ENCODE results near the gene DTX4.

Gene DTX4

GRCh38 chr11:59138643-59139042, 33.3 kb upstream of the DTX4 start:
- no peak overlapping the region for H3K27ac ChIP-seq (ENCODE audit: extremely low read depth, low read depth, low read length)
- no peaks in the 10 kb centered on the region for H3K36me3 ChIP-seq (ENCODE audit: control insufficient read depth in 2 of 2, insufficient read depth in 1 of 2, low read length in 2 of 2)
- TF ChIP-seq KLF17 (tag by site-specific recombination; IDR thresholded peaks at IDR 0.05): no peak
- no peak for TF ChIP-seq TRIM28 (IDR thresholded peaks at IDR 0.05; ENCODE audit: borderline replicate concordance, low read length)
- no peak for TF ChIP-seq ZNF692 (tag by site-specific recombination; IDR thresholded peaks at IDR 0.05)
- TF ChIP-seq PRDM6 (tag by site-specific recombination; IDR thresholded peaks at IDR 0.05): no peak
- no peak for TF ChIP-seq ZNF624 (tag by site-specific recombination; IDR thresholded peaks at IDR 0.05)
- no peak for TF ChIP-seq ZNF112 (tag by site-specific recombination; IDR thresholded peaks at IDR 0.05)
- no peak for TF ChIP-seq ZNF174 (tag by site-specific recombination; IDR thresholded peaks at IDR 0.05)
- TF ChIP-seq ZNF341 (tag by site-specific recombination; IDR thresholded peaks at IDR 0.05; ENCODE audit: low read depth): no peak
- no peaks in the 10 kb centered on the region for H3K4me1 ChIP-seq (ENCODE audit: control insufficient read depth, insufficient read depth, low read length)
- POLR2A ChIA-PET: no interaction called here
- no peak overlapping the region for H3K4me3 ChIP-seq (ENCODE audit: low read depth, low read length)
- CTCF ChIA-PET: interaction anchor here (0.7 kb wide), 1 partner anchor 1570 kb away, joined by 3 read pairs; no protein-coding TSS in a partner anchor
- no peaks in the 10 kb centered on the region for H3K9me3 ChIP-seq (ENCODE audit: control insufficient read depth, insufficient read depth, low read depth, low read length)

- ChIA-PET POLR2A (no interaction called here), CTCF (interaction anchor here (0.7 to 1.5 kb wide), 6 partner anchors 16 to 539 kb away, joined by 3 to 13 read pairs (median 6); partner anchors contain the start of gene DTX4)
- H3K4me1 ChIP-seq (ENCODE audit: control insufficient read depth, insufficient read depth, low read length): no peaks in the 10 kb centered on the region
- H3K36me3 ChIP-seq (ENCODE audit: control insufficient read depth in 2 of 2, insufficient read depth in 1 of 2, low read length in 2 of 2): no peaks in the 10 kb centered on the region
- no peak overlapping the region for H3K4me3 ChIP-seq (ENCODE audit: low read depth, low read length)
- H3K27ac ChIP-seq (ENCODE audit: extremely low read depth, low read depth, low read length): no peak overlapping the region
- no peak for TF ChIP-seq SP2 (tag by site-specific recombination; IDR thresholded peaks at IDR 0.05)
- TF ChIP-seq ZNF335 (tag by site-specific recombination; conservative IDR thresholded peaks at IDR 0.05): no peak
- no peak for TF ChIP-seq ZNF350 (tag by site-specific recombination; IDR thresholded peaks at IDR 0.05)
- no peak for TF ChIP-seq ZNF521 (tag by site-specific recombination; IDR thresholded peaks at IDR 0.05)
- no peak for TF ChIP-seq MZF1 (tag by site-specific recombination; IDR thresholded peaks at IDR 0.05; ENCODE audit: borderline replicate concordance)
- no peaks in the 10 kb centered on the region for H3K9me3 ChIP-seq (ENCODE audit: control insufficient read depth, insufficient read depth, low read depth, low read length)
Measured at GRCh38 chr11:59141191-59141590, 30.7 kb upstream of the DTX4 start.

GRCh38 chr11:59141673-59142460, 30.1 kb upstream of the DTX4 start:
- Histone ChIP-seq H3K36me3 (ENCODE audit: control insufficient read depth in 2 of 2, insufficient read depth in 1 of 2, low read length in 2 of 2) (no peaks in the 10 kb centered on the region), H3K27ac (ENCODE audit: extremely low read depth, low read depth, low read length) (no peak overlapping the region; the same call in 1 of the 2 replicates), H3K4me3 (ENCODE audit: low read depth, low read length) (peak overlapping the region; percentile 78), H3K4me1 (ENCODE audit: control insufficient read depth, insufficient read depth, low read length) (no peaks in the 10 kb centered on the region), H3K9me3 (ENCODE audit: control insufficient read depth, insufficient read depth, low read depth, low read length) (no peaks in the 10 kb centered on the region)
- CTCF ChIA-PET: interaction anchor here (0.6 to 1.5 kb wide), 7 partner anchors 10 to 1574 kb away, joined by 3 to 13 read pairs (median 4); partner anchors contain the start of genes DTX4 and UBE2L6
- POLR2A ChIA-PET: interaction anchor here (0.9 to 1.1 kb wide), 2 partner anchors 9 to 16 kb away, joined by 3 to 5 read pairs; no protein-coding TSS in a partner anchor
- TF ChIP-seq ZNF513 (tag by site-specific recombination; IDR thresholded peaks at IDR 0.05) (peak; percentile 48; the same call in 1 of the 2 replicates), ZNF266 (tag by site-specific recombination; IDR thresholded peaks at IDR 0.05; ENCODE audit: low read depth) (0 out of 2 replicates have a peak, but pooled peaks have one; percentile 27), ZBTB26 (tag by site-specific recombination; optimal IDR thresholded peaks at IDR 0.05) (no peak), ZNF10 (tag by site-specific recombination; IDR thresholded peaks at IDR 0.05) (no peak), ZNF449 (tag by site-specific recombination; IDR thresholded peaks at IDR 0.05) (no peak), ZNF24 (tag by site-specific recombination; IDR thresholded peaks at IDR 0.05) (no peak), ZNF366 (tag by site-specific recombination; conservative IDR thresholded peaks at IDR 0.05) (peak; percentile 98), PRDM1 (tag by site-specific recombination; IDR thresholded peaks at IDR 0.05) (peak; percentile 96), SCRT2 (tag by site-specific recombination; IDR thresholded peaks at IDR 0.05) (no peak)

Measured in HEK293 (cell line).